HL-60/S4 treated with phorbol 12-myristate 13-acetate at 8.2 ng/mL for 4 days and 3 days (cell line): ENCODE measurements around the gene INTS3.
"Not testable (repeated sequence)": the region's sequence is repeated elsewhere in the genome, so short reads cannot be mapped to it uniquely, and the experiment has no call there.

ENCODE experiments used
- in situ Hi-C: fragments of 300-500 bp; cut with MboI; formaldehyde crosslinking; loops from 2 replicates; pipeline ENCODE4 v1.15.0; 2022; ENCODE audit warnings: low sequenced_read_pairs

The INTS3 gene

DNA sequence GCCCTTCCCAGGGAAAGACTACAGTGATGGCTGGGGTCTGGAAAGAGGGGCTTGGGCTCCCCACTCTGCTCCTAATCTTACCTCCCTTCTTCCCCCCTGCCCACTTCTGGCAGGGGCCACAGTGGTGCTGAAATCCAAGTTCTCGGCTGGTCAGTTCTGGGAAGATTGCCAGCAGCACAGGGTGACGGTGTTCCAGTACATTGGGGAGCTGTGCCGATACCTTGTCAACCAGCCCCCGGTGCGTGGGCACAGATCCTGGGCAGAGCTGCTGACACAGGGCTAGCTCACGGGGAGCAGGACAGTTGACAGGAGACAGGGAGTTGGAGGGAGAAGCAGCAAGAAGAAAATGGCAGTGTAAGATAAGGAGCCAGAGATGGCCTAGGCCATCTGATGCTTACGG, 49.8 kb downstream of the INTS3 start:
- in situ Hi-C loops: no loop called here

DNA sequence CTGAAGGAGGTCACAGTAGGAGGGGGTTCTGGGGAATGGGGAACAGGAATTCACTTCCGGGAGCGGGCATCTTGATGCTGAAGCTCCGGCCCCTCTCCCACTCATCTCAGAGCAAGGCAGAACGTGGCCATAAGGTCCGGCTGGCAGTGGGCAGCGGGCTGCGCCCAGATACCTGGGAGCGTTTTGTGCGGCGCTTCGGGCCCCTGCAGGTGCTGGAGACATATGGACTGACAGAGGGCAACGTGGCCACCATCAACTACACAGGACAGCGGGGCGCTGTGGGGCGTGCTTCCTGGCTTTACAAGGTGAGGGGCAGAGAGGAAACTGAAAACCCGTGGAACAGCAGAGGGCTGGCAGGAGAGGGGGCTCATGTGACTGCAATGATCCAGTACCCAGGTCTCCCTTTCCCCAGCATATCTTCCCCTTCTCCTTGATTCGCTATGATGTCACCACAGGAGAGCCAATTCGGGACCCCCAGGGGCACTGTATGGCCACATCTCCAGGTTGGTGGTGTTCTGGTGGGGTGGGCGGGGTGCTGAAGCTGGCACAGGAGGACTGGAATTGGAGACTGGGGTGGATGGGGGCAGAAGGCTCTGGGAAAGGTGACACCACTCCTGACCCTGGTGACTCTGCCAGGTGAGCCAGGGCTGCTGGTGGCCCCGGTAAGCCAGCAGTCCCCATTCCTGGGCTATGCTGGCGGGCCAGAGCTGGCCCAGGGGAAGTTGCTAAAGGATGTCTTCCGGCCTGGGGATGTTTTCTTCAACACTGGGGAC, 50.4 kb downstream of the INTS3 start:
- in situ Hi-C loops: no loop called here

DNA sequence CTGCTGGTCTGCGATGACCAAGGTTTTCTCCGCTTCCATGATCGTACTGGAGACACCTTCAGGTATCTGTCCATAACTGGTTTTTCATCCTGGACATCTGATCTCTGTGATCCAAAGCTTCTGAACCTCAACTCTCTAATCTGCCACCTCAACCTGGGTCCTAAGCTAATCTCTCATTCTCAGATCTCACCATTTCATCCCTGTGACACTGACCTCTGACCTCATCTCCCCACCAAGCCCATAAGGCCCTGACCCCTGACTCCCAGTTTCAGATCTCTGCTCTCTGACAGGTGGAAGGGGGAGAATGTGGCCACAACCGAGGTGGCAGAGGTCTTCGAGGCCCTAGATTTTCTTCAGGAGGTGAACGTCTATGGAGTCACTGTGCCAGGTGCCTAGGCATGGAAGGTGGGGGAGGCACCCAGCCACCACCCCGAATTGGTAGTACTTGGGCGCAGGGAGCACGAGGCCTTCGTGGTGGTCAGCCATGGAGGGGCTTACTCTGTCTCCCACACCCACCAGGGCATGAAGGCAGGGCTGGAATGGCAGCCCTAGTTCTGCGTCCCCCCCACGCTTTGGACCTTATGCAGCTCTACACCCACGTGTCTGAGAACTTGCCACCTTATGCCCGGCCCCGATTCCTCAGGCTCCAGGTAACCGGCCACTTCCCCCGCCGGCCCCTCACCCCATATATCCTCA, 51.1 kb downstream of the INTS3 start:
- in situ Hi-C loops: no loop called here

DNA sequence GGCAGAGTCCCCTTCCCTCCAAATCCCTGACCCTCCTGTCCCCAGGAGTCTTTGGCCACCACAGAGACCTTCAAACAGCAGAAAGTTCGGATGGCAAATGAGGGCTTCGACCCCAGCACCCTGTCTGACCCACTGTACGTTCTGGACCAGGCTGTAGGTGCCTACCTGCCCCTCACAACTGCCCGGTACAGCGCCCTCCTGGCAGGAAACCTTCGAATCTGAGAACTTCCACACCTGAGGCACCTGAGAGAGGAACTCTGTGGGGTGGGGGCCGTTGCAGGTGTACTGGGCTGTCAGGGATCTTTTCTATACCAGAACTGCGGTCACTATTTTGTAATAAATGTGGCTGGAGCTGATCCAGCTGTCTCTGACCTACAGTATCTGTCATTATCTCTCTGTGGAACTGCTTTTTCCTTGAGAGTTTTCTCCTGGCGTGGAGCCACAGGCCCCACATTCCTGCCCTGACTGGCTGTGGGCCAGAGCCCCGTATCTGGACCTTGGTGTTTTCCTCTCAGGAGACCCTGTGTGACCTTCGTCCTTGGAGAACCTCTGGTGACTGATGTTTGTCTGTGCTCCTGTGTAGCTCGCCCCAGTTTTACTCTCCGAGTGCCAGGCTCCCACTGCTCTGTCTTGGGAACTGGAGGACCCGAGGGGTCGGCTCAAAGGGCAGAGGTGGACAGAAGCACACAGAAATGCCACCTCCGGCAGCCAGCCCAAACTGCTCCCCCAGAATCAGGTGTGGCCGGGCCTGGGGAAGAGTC, 52.1 kb downstream of the INTS3 start:
- in situ Hi-C loops: no loop called here

DNA sequence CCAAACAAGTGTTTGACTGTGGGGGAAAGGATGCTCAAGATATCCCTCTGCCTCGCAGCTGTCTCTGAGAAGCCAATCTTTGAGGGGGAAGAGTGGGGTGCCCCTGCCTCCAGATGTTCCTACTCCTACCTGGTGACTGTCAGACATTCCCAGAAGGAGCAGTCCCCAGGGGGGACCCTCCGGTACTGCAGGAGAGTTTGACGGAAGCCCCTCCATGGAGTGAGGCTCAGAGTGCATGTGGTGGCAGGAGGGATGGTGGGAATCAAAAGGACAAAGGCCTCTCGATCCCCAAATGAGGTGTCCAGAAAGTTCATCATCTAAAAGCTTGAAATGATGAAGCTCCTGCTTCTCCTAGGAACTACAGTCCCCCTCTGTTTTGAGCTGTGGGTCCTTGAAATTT, 52.7 kb downstream of the INTS3 start:
- in situ Hi-C loops: no loop called here

DNA sequence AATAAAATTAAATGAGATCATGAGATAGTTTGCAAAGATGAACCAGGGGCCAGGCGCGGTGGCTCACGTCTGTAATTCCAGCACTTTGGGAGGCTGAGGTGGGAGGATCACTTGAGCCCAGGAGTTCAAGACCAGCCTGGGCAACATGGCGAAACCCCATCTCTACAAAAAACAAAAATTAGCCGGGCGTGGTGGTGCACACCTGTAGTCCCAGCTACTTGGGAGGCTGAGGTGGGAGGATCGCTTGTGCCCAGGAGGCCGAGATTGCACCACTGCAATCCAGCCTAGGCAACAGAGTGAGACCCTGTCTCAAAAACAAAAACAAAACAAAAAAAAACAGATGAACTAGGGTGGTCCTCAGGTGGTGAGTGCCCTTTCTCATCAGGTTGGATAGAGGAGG, 54.8 kb downstream of the INTS3 start:
- in situ Hi-C loops: not testable (repeated sequence)

DNA sequence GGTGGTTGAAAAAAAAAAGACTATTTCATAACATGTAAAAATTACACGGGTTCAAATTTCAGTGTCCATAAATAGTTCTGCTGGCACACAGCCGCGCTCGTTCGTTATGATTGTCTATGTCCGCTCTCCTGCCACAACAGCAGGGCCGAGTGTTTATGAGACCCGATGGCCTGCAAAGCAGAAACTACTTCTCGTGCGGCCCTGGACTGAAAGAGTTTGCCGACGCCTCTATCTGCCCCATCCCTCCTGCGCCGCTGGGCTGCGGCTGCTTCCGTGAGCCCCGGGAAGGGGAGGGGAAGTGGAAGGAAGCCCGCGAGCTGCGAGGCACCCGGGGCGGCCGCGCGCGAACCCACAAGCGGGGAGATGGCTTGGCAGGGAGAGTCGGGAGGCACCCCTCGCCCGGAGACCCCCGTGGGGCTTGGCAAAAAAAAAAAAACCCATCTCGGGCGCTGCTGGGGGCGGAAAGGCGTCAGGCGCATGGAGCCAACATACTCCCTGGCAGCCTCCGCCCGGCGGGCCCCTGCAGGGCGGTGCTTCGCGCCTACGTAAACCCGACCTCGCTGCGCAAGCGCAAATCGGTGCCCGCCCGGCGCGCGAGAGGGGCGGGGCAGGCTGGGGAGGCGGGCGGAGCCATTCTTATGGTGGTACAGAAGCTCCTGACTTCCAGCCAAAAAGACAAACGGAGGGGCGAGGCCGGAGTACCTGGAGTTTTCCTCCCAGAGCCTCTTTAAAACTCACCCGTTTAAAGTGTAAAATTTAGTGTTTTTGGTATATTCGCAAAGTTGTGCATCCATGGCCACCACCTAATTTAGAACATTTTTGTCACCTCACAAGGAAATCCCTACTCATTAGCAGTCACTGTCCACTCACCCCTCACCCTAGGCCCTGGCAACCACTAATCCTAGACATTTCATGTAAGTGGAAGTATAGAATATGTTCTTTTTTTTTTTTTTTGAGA, 55.7 kb downstream of the INTS3 start:
- in situ Hi-C loops: no loop called here

DNA sequence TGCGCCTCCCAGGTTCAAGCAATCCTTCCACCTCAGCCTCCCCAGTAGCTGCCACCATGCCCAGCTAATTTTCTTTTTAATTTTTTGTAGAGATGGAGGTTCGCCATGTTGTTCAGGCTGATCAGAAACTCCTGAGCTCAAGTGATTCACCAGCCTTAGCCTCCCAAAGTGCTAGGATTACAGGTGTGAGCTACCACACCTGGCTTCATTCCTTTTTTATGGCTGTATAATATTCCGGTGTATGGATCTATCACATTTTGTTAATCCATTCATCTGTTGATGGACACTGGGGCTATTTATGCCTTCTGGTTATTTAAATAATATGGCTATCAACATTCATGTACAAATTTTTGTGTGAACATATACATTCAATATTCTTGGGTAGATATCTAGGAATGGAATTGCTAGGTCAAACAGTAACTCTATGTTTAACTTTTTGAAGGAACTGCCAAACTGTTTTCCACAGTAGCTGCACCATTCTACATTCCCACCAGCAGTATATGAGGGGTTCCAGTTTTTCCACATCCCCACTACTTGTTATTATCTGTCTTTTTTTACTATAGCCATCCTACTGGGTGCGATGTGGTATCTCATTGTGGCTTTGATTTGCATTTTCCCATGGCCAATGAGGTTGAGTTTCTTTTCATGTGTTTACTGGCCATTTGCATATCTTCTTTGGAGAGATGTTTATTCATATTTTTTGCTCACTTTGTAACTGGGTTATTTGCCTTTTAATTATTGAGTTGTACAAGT, 58.4 kb downstream of the INTS3 start:
- in situ Hi-C loops: no loop called here

DNA sequence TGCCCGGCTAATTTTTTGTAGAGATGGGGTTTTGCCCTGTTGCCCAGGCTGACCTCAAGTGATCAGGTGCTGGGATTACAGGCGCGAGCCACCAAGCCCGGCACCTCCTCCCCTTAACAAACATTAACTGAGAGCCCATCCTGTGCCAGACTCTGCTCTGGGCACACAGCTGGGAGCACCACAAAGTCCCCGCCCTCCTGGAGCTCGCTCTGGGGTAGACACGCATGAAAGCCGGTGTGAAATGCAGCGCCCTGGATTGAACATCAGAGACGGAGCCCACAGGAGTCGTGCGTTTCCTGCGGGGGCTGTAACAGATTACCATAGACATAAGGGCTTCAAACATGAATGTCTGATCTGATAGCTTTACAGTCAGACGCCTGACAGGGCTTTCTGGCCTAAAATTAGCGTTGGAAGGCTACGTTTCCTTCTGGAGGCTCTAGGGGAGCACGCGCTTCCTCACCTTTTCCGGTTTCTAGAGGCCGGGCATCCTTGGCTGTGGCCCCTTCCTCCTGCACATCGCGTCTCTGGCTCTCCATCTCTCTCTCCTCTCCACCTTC, 61.7 kb downstream of the INTS3 start:
- in situ Hi-C loops: no loop called here

DNA sequence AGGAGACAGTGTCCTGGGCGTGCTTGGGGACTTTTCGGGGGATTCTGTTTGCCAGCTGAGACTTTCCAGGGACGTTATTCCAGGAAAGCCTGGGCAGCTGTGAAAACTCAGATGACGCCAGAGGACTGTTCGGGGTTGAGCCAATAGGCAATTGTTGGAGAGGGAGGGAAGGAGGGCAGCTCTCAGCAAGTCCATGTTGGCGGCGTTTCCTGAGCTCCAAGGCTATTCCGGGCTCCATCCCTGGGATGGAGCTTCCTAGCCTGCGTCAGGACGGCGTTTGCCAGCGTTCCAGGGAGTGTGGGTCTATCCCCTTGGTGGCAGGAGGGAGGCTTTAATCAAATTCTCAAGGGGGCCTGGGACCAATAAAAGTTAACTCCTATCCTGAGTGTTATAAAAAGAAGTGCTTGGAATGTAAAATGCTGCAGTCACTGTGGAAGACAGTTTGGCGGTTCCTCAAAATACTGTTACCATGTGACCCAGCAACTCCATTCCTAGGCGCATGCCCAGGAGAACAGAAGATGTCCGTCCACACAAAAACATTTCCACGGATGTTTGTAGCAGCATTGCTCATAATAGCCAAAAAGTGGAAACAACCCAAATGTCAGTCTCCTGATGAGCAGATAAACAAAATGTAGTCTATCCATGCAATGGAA, 62.6 kb downstream of the INTS3 start:
- in situ Hi-C loops: no loop called here

DNA sequence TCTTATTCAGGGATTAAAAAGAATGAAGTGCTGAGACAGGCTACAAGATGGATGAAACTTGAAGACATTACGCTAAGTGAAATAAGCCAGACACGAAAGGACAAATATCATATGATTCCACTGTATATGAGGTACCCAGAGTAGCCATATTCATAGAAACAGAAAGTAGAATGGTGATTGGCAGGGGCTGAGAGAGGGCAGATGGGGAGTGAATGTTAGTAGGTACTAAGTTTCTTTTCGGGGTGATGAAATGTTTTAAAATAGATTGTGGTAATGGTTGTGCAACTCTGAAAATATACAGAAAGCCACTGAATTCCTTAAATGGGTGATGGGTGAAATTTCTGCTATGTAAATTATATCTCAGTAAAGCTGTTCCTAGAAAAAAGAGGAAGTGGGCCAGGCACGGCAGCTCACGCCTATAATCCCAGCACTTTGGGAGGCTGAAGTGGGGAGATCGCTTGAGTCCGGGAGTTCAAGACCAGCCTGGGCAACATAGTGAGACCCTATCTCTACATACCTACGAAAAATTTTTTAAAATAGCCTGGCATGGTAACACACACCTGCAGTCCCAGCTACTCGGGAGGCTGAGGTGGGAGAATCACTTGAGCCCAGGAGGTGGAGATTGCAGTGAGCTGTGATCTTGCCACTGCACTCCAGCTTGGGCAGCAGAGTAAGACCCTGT, 63.3 kb downstream of the INTS3 start:
- in situ Hi-C loops: no loop called here

DNA sequence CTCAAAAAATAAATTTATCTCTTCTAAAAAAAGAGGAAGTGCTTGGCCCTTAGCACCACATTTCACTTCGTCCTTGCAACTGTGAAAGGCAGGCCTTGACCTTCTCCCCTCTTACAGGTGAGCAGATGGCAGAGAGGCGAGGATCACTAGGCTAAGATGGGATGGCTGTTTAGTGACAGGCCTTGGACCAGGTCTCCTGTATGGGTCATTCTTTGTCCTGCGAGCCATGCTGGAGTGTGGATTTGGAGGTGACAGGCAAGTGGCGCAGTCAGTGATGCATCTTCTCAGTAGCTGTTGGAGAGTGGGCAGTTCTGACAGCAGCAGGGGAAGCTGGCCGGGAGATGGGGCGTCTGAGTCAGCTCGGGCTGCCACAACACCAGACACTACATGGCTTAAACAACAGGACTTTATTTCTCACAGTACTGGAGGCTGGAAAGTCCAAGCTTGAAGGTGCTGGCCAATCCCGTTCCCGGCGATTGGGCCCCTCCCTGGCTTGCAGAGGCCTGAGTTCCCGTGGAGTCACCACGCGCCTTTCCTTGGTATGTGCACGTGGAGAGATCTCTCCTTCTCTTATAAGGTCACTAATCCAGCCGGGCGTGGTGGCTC, 63.9 kb downstream of the INTS3 start:
- in situ Hi-C loops: no loop called here

DNA sequence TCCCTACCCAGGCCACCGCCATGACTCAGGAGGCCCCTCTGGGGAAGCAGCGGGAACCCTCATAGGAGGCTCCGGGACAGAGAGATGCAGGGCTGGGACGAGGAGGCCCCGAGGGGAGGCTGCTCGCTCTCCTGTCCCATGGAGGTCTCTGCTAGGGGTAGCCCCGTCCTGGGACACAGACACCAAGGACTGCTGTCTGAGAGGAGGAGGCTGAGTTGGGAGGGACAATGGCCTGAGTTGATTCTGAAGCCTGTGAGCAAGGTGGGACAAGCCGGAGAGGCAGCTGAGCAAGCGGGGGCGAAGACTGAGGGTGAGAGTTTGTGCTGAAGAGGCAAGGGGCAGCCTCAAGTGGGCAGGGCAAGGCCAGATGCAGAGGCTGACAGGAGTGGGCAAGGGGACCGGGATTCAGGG, 64.8 kb downstream of the INTS3 start:
- in situ Hi-C loops: no loop called here

DNA sequence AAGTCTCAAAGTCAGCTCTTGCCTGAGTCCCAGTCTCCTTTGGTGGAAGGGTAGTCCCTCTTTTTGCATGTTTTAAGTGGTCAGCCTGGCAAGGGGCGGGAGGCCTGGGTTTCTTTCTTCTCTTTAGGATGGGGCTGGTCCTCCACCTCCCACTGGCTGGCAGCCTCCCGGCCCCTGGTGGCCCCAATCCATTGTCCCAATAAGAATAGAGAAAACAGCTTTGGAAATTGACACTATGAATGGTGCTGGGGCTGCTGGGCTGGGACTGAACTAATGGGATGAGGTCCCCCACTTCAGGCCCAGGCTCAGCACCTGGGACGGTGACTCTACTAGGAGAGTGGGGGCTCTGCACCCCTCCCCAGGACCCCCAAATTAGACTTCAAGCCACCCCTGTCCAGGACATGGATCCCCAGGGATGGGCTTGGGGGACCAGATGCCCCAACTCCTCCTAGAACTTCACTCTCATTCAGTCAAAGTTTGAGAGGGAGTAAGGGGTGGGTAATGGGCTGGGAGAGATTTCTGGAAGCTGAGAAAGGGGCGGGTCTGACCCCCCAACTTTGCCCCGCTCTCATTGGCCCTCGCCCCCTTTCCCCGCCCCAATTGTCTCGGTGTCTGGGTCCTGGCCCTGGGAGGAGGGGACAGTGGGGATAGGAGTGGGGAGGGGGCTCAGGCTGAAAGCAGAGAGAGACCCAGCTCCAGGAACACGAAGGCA, 65.6 kb downstream of the INTS3 start:
- in situ Hi-C loops: no loop called here

DNA sequence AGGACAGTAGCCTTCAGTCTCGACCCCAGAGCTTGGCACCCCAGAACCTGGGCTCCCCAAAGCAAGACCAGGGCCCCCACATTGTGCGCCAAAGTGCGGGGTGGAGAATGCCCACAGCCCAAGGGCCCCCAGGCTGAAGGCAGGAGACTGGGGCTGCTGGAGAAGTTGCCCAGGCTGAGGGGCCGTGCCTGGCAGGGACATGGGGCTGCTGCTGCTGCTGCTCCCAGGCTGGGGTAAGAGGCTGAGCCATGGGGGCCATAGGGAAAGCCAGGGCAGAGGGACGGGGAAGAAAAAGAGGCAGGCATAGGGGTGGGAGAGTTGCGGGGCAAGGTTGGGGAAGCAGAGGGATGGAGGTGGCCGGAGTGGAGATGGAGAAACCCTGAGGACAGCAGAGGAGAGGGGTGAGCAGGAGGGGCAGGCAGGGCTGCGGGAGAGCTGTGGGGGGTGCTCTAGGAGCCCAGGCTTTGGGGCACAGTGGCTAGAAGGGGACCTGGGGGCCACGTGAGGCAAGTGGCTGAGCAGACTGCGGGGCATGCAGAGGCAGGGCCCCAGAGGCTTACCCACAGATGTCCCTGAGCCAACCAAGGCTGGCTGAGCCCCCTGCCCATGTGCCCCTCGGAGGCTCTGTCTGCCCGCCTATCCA, 66.2 kb downstream of the INTS3 start:
- in situ Hi-C loops: no loop called here

DNA sequence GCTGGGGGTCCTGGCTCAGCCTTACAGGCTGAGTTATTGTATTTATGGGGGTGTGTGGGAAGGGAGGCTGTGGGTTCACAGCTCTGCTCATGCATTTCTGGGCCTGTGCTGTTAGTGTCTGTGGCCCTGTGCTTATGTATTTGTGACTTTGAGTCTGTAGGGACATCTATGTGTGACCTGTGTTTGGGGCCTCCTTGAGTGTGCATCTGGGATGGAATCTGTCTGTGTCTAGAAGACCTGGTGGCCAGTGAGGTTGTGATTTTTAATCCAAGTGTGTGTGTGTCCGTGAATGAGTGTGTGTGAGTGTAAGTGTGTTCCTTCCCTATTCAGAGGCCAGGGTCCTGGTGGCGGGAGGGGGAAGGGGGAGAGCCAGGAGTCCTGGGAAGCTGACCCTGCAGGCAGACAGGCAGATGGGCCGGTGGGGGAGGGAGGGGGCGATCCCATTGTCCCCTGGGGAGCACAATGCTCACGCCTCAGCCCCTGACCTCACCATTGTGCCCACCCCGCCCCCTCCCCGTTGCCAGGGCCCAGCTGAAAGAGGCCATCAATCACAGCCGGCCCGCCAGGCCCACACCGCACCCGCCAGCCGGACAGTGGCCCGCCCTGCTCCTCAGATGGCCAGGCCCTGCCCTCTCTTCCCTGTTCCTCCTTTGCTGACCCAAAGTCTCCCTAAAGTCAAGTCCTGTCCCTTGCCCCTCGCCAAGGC, 66.9 kb downstream of the INTS3 start:
- in situ Hi-C loops: no loop called here
